PC-3 (cell line): ENCODE data around the gene COL25A1. TPM values are rescaled to one million over a fixed set of nuclear protein-coding genes. Genes with fewer than 3 reads are reported as not detected.

Experiments
- ATAC-seq: fragments of 200-7000 bp; cut with Tn5 transposase; 2 replicates; pipeline ENCODE4 v1.9.1; 2020; ENCODE audit warnings: mild to moderate bottlenecking, moderate library complexity
- BruUV-seq: library from RNA; stranded (reverse); fragments of 400-500 nt; replicated peaks from 2 replicates; lab custom pipeline; 2021; lab: Mats Ljungman, UMichigan
- CTCF ChIA-PET: fragments of 300-600 bp; sonication (Branson Sonifier 250); formaldehyde crosslinking; loops from one replicate; lab custom pipeline; 2022; ENCODE audit warnings: antibody characterized with exemption; lab: Charles Lee
- POLR2A ChIA-PET: fragments of 300-600 bp; sonication (Branson Sonifier 250); formaldehyde crosslinking; loops from one replicate; lab custom pipeline; 2022; ENCODE audit warnings: antibody characterized with exemption; ENCODE audit not compliant: unreplicated experiment; lab: Charles Lee
- DNase-seq: peaks from one replicate; pipeline ENCODE4 v3.0.0-alpha.2; 2015
- H2AFZ ChIP-seq: fragments of 300-600 bp; sonication (generic); 2 replicates; pipeline ENCODE4 v1.6.0; 2016; ENCODE audit warnings: antibody characterized with exemption, low read length
- H3F3A ChIP-seq: fragments of 300-600 bp; sonication (generic); one replicate; pipeline ENCODE4 v1.6.0; 2017; ENCODE audit warnings: antibody characterized with exemption, low read length, control low read depth, mild to moderate bottlenecking; ENCODE audit not compliant: unreplicated experiment
- H3K27ac ChIP-seq: fragments of 300-600 bp; sonication (generic); 2 replicates; pipeline ENCODE4 v1.5.1; 2016; ENCODE audit warnings: mild to moderate bottlenecking, low read length
- H3K27me3 ChIP-seq: fragments of 300-600 bp; sonication (generic); 2 replicates; pipeline ENCODE4 v1.6.1; 2016; ENCODE audit warnings: low read length, mixed read lengths
- H3K36me3 ChIP-seq: fragments of 300-600 bp; sonication (generic); 2 replicates; pipeline ENCODE4 v1.6.1; 2016; ENCODE audit warnings: low read depth, mixed run types, low read length, mixed read lengths
- H3K4me1 ChIP-seq: fragments of 300-600 bp; sonication (generic); 2 replicates; pipeline ENCODE4 v1.5.1; 2016; ENCODE audit warnings: low read length; ENCODE audit not compliant: insufficient read depth
- H3K4me2 ChIP-seq: fragments of 300-600 bp; sonication (generic); 2 replicates; pipeline ENCODE4 v1.6.0; 2016; ENCODE audit warnings: low read length
- H3K4me3 ChIP-seq: fragments of 300-600 bp; sonication (generic); 2 replicates; pipeline ENCODE4 v1.5.1; 2016; ENCODE audit warnings: mild to moderate bottlenecking, low read length, mixed read lengths
- H3K79me2 ChIP-seq: fragments of 300-600 bp; sonication (generic); 2 replicates; pipeline ENCODE4 v1.6.1; 2017; ENCODE audit warnings: low read length, mixed read lengths
- H3K9ac ChIP-seq: fragments of 300-600 bp; sonication (generic); 2 replicates; pipeline ENCODE4 v1.6.0; 2016; ENCODE audit warnings: mild to moderate bottlenecking, low read length
- H3K9me2 ChIP-seq: fragments of 300-600 bp; sonication (generic); replicated peaks from 2 replicates; pipeline ENCODE4 v1.6.1; 2016; ENCODE audit warnings: mixed run types, low read length, mixed read lengths
- H3K9me3 ChIP-seq: fragments of 300-600 bp; sonication (generic); 2 replicates; pipeline ENCODE4 v1.6.1; 2016; ENCODE audit warnings: low read length, mixed read lengths
- H4K20me1 ChIP-seq: fragments of 300-600 bp; sonication (generic); 2 replicates; pipeline ENCODE4 v1.6.1; 2016; ENCODE audit warnings: low read length, mixed read lengths
- CTCF ChIP-seq: fragments of 300-600 bp; sonication (generic); conservative IDR thresholded peaks from 2 replicates; pipeline ENCODE4 v1.5.1; 2017; ENCODE audit warnings: antibody characterized with exemption, low read depth, mild to moderate bottlenecking, low read length
- EZH2 ChIP-seq: fragments of 300-600 bp; sonication (generic); IDR thresholded peaks from one replicate; pipeline ENCODE4 v1.6.1; 2017; ENCODE audit warnings: antibody characterized with exemption, mild to moderate bottlenecking, low read length; ENCODE audit not compliant: unreplicated experiment
- EZH2phosphoT487 ChIP-seq: fragments of 300-600 bp; sonication (generic); IDR thresholded peaks from 2 replicates; pipeline ENCODE4 v1.6.1; 2018; ENCODE audit warnings: mild to moderate bottlenecking, antibody characterized with exemption, low read length, borderline replicate concordance
- intact Hi-C: fragments of 100-400 bp; cut with micrococcal nuclease; formaldehyde crosslinking; loops from 2 replicates; pipeline ENCODE4 v1.9.0; 2023
- total RNA-seq: library from RNA; depleted of rRNA; stranded (reverse); fragments of >200 nt; gene quantifications from 2 replicates; pipeline ENCODE4 v1.2.3, GENCODE V29; 2014

Gene COL25A1
- total RNA-seq, 1 experiment from 2014 or later = not detected

GRCh38 chr4:109263721-109264120 is 38.7 kb downstream of the COL25A1 start:
- TF ChIP-seq CTCF (no peak), EZH2 (no peak), EZH2phosphoT487 (no peak)
- intact Hi-C loops = no loop called here
- H3K27ac ChIP-seq = no peak overlapping the region
- no peaks in the 10 kb centered on the region for H4K20me1 ChIP-seq
- no peaks in the 10 kb centered on the region for H3K4me1 ChIP-seq
- ChIA-PET POLR2A (no interaction called here), CTCF (no interaction called here)
- H3K79me2 ChIP-seq = no peaks in the 10 kb centered on the region
- no peaks in the 10 kb centered on the region for H3K36me3 ChIP-seq
- no peak overlapping the region for H3K4me2 ChIP-seq
- BruUV-seq = no TSS peak
- H3K4me3 ChIP-seq = no peak overlapping the region
- peaks cover 24% of the 10 kb centered on the region for H3K27me3 ChIP-seq
- no peaks in the 10 kb centered on the region for H3F3A ChIP-seq
- ATAC-seq (no peak), DNase-seq (no peak)
- no peak overlapping the region for H2AFZ ChIP-seq
- H3K9ac ChIP-seq = no peak overlapping the region
- H3K9me2 ChIP-seq = no peaks in the 10 kb centered on the region
- H3K9me3 ChIP-seq = no peaks in the 10 kb centered on the region

- no peaks in the 10 kb centered on the region for H3K9me3 ChIP-seq
- no peaks in the 10 kb centered on the region for H3K4me1 ChIP-seq
- H3K36me3 ChIP-seq = no peaks in the 10 kb centered on the region
- ChIA-PET POLR2A (no interaction called here), CTCF (no interaction called here)
- H3K9ac ChIP-seq = no peak overlapping the region
- no TSS peak for BruUV-seq
- no peaks in the 10 kb centered on the region for H4K20me1 ChIP-seq
- no peaks in the 10 kb centered on the region for H3K9me2 ChIP-seq
- no peak overlapping the region for H3K4me3 ChIP-seq
- no peak for TF ChIP-seq EZH2phosphoT487
- TF ChIP-seq EZH2 = no peak
- no peak for TF ChIP-seq CTCF
- H3K27ac ChIP-seq = no peak overlapping the region
- no peak for ATAC-seq
- peaks cover 19% of the 10 kb centered on the region for H3K27me3 ChIP-seq
- DNase-seq = no peak
- intact Hi-C loops = no loop called here
- no peak overlapping the region for H2AFZ ChIP-seq
- H3K4me2 ChIP-seq = no peak overlapping the region
- H3K79me2 ChIP-seq = no peaks in the 10 kb centered on the region
- H3F3A ChIP-seq = no peaks in the 10 kb centered on the region
Measured at GRCh38 chr4:109256818-109257217, 45.6 kb downstream of the COL25A1 start.

- Histone ChIP-seq H4K20me1 (no peaks in the 10 kb centered on the region), H3K4me3 (no peak overlapping the region), H3K79me2 (no peaks in the 10 kb centered on the region), H3F3A (no peaks in the 10 kb centered on the region), H3K9ac (no peak overlapping the region), H2AFZ (no peak overlapping the region), H3K9me2 (no peaks in the 10 kb centered on the region), H3K27me3 (peaks cover 19% of the 10 kb centered on the region), H3K36me3 (no peaks in the 10 kb centered on the region), H3K4me2 (no peak overlapping the region), H3K27ac (no peak overlapping the region), H3K9me3 (no peaks in the 10 kb centered on the region), H3K4me1 (no peaks in the 10 kb centered on the region)
- intact Hi-C loops = no loop called here
- CTCF ChIA-PET = no interaction called here
- no peak for DNase-seq
- no TSS peak for BruUV-seq
- POLR2A ChIA-PET = no interaction called here
- ATAC-seq = no peak
- TF ChIP-seq CTCF (no peak), EZH2 (no peak), EZH2phosphoT487 (no peak)
Measured at GRCh38 chr4:109254845-109255244, 47.6 kb downstream of the COL25A1 start.
